NCI-H226 (cell line): ENCODE results near the gene SLC39A7.

Source experiments
- DNase-seq: peaks from one replicate; pipeline ENCODE4 v3.0.0-alpha.2; 2015

Gene SLC39A7

GRCh38 chr6:33171016-33171879 lies 29.4 kb upstream of the SLC39A7 start:
- DNase-seq, result no peak

- no peak for DNase-seq
Measured at GRCh38 chr6:33171880-33172687, 28.6 kb upstream of the SLC39A7 start.

GRCh38 chr6:33172688-33173534 lies 27.8 kb upstream of the SLC39A7 start:
- peak; percentile 47 for DNase-seq

GRCh38 chr6:33173535-33174180 lies 27.0 kb upstream of the SLC39A7 start:
- no peak for DNase-seq

GRCh38 chr6:33174784-33175183 lies 25.9 kb upstream of the SLC39A7 start:
- DNase-seq, result no peak

- no peak for DNase-seq
Measured at GRCh38 chr6:33175436-33176069, 25.1 kb upstream of the SLC39A7 start.

- DNase-seq, result no peak
Measured at GRCh38 chr6:33176906-33177305, 23.8 kb upstream of the SLC39A7 start.

DNA sequence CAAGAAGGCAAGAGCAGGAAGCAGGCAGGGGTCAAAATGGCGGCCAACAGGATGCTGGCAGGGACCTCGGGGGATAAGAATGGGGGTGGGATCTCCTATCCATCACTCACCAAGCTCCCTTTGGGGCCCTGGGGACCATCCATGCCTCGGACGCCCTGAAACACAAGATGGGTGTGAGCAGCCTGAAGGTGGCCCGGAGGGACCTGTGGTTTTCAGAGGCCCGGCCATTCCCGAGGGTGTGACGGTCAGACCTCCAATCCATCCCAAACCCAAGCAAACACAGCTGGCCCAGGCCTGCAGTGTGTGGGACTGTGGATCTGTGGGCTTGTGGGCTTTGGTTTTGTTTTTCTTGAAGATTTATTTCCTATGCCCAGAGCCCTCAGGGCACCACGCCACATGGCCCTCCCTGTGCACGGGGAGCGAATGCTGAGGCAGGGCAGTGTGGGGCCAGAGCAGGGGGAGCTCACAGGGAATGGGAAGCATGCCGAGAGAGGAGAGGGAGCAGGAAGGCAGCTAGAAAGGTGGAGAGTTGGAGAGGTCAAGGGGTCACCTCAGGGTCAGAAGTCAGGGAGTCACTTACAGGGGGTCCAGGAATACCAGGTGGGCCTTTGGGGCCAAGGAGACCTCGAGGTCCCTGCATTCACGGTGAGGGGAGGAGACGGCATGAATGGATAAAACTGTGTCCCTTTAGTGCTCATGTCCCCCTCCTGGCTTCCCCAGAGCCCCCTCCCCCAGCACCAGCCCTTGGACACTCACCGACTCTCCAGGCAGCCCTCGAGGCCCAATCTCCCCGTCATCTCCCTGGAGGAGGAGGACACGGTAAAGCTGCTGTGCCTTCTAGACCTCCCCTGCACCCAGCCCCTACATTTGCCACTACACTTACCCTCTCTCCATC lies 22.9 kb upstream of the SLC39A7 start:
- DNase-seq, result no peak

- no peak for DNase-seq
Measured at GRCh38 chr6:33178755-33179475, 21.8 kb upstream of the SLC39A7 start.

GRCh38 chr6:33181141-33181540 lies 19.5 kb upstream of the SLC39A7 start:
- DNase-seq, result no peak

GRCh38 chr6:33183071-33183683 lies 17.5 kb upstream of the SLC39A7 start:
- DNase-seq, result no peak

DNA sequence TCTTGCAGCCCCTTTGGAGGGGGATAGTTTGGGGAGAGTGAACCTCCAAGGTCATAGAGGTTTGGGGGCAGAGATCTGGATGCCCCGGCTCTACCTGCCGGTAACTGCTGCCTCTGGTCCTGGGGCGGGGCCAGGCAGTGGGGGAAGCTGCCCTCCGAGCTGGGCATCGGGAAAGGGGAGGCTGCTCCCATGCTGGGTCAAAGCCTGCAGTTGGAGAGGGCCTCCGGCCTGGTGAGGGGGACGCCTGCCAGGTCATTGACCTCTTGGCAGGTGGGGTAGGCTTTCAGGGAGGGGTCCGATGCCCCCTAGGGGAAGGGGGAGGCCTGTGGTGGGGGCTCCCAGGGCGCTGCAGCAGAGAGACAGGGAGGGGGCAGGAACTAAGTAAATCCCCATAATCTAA lies 15.5 kb upstream of the SLC39A7 start:
- DNase-seq, result no peak

DNA sequence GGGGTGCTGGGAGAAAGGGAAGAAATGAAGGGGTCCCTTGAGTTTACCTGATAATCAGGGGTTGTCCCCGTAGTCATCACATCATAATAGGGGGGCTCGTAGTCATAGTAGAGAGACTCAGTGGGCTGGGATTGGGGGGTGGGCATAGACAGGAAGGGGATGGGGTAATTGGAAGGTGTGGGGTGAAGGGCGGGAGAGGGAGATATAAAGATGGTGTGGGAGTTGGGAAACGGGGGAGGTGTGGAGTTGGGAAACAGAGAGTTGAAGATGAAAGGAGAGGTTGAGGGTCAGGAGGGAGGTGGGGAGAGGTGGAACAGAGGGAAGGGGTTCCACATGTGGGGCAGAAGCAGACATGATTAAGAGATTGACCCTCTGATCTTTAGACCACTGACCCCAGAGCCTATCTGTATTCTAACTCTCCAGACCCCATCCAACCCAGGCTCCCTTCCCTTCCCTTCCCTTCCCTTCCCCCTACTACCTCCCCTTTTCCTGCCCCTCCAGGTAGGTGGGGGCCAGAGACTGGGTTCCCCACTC lies 14.9 kb upstream of the SLC39A7 start:
- no peak for DNase-seq

- no peak for DNase-seq
Measured at GRCh38 chr6:33187809-33188208, 12.9 kb upstream of the SLC39A7 start.

GRCh38 chr6:33189164-33189563 lies 11.5 kb upstream of the SLC39A7 start:
- no peak for DNase-seq

GRCh38 chr6:33189625-33190448 lies 10.8 kb upstream of the SLC39A7 start:
- DNase-seq, result no peak

- DNase-seq, result no peak
Measured at GRCh38 chr6:33190504-33191107, 10.1 kb upstream of the SLC39A7 start.
